ENCODE results near the gene TMEM259. TPM values are rescaled to one million over a fixed set of nuclear protein-coding genes. Genes with fewer than 3 reads are reported as not detected.

Gene TMEM259
- total RNA-seq, 1 experiment from 2014 or later: 171 TPM

DNA sequence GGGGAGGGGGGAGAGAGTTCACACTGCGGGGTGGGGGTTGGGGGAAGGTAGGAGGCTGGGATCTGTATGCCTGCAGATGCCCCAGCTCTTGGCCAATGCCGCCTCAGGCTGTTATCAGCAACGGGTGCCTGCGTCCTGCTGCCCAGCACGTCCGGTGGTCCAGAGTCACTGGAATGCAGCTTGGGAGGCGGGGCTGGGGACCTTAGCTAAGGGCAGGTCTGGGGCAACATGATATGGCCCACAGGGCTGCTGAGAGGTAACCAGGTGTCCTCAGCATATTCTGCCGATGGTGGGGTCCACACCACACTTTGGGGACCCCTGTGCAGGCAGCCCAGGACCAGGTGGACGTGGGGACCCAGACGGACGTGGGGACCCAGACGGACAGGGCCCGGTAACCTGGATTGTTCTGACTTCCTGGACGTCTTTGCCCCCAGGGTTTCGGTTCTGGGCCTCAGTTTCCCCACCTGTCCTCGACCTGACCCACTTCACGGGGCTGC lies 45.4 kb upstream of the TMEM259 start:
- no peak overlapping the region for H3T11ph ChIP-seq (ENCODE audit: low read length)
- H2BK120ac ChIP-seq (ENCODE audit: low read depth, low read length, poor library complexity, severe bottlenecking): no peak overlapping the region
- no peak overlapping the region for H3K18ac ChIP-seq (ENCODE audit: insufficient read length, low read depth, low read length)
- H3K27ac ChIP-seq (ENCODE audit: insufficient read length, low read depth, low read length): no peak overlapping the region
- H4K20me1 ChIP-seq (ENCODE audit: control insufficient read depth, insufficient read depth, insufficient read length): no peaks in the 10 kb centered on the region
- H3K79me2 ChIP-seq (ENCODE audit: insufficient read depth, low read length): no peaks in the 10 kb centered on the region
- no peak overlapping the region for H3K14ac ChIP-seq (ENCODE audit: insufficient read depth, low read length)
- Mint-ChIP-seq H3K4me3 (peak overlapping the region; percentile 39 to 73), H3K36me3 (ENCODE audit: insufficient read depth in 1 of 3, low read depth in 3 of 3) (peaks cover 0 to 2% (median 0%) of the 10 kb centered on the region in 3 experiments; a peak in 1 of 7 replicates), H3K27me3 (ENCODE audit: low read depth) (peaks cover 40% of the 10 kb centered on the region), H3K9me3 (no peaks in the 10 kb centered on the region), H3K27ac (no peak overlapping the region), H3K4me1 (peaks cover 11 to 35% of the 10 kb centered on the region in 2 experiments)
- peak; percentile 76 for DNase-seq
- no peak overlapping the region for H2BK12ac ChIP-seq (ENCODE audit: insufficient read length, low read depth, low read length)
- TF ChIP-seq, protein P1, sequence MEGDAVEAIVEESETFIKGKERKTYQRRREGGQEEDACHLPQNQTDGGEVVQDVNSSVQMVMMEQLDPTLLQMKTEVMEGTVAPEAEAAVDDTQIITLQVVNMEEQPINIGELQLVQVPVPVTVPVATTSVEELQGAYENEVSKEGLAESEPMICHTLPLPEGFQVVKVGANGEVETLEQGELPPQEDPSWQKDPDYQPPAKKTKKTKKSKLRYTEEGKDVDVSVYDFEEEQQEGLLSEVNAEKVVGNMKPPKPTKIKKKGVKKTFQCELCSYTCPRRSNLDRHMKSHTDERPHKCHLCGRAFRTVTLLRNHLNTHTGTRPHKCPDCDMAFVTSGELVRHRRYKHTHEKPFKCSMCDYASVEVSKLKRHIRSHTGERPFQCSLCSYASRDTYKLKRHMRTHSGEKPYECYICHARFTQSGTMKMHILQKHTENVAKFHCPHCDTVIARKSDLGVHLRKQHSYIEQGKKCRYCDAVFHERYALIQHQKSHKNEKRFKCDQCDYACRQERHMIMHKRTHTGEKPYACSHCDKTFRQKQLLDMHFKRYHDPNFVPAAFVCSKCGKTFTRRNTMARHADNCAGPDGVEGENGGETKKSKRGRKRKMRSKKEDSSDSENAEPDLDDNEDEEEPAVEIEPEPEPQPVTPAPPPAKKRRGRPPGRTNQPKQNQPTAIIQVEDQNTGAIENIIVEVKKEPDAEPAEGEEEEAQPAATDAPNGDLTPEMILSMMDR (conservative IDR thresholded peaks at IDR 0.05): no peak
- H3K27me3 ChIP-seq (ENCODE audit: insufficient read depth, low read length): no peaks in the 10 kb centered on the region; the same call in 1 of the 2 replicates
- H2BK20ac ChIP-seq (ENCODE audit: low read depth, low read length, poor library complexity, severe bottlenecking): no peak overlapping the region
- H4K5ac ChIP-seq (ENCODE audit: insufficient read length, low read depth, low read length): no peak overlapping the region
- H3K4ac ChIP-seq (ENCODE audit: low read depth, low read length): no peak overlapping the region
- H3K9ac ChIP-seq (ENCODE audit: extremely low read depth, insufficient read length, low read length): no peak overlapping the region
- no peak overlapping the region for H2BK15ac ChIP-seq (ENCODE audit: low read depth, low read length)
- H2AFZ ChIP-seq (ENCODE audit: low read length): no peak overlapping the region
- no peak overlapping the region for H3K56ac ChIP-seq (ENCODE audit: insufficient read length, low read depth, low read length)
- H2BK5ac ChIP-seq (ENCODE audit: insufficient read length, low read length): no peak overlapping the region
- no peak overlapping the region for H2AK5ac ChIP-seq (ENCODE audit: insufficient read length, low read length)
- H3K23ac ChIP-seq (ENCODE audit: insufficient read length, low read depth, low read length): no peak overlapping the region
- no CpG with 5 or more reads among the region's 17 CpGs for WGBS (ENCODE audit: extremely low coverage, insufficient read length, low lambda C conversion rate)
- peaks cover 22% of the 10 kb centered on the region for H3K23me2 ChIP-seq (ENCODE audit: insufficient read length, low read depth, low read length, poor library complexity, severe bottlenecking)
- no peak overlapping the region for H4K8ac ChIP-seq (replicated peaks; ENCODE audit: insufficient read length, low read depth, low read length)
- H4K91ac ChIP-seq (ENCODE audit: insufficient read length, low read depth, low read length): no peak overlapping the region
- peak overlapping the region; percentile 32 for H3K4me2 ChIP-seq (ENCODE audit: insufficient read depth, insufficient read length, low read length)
- no peaks in the 10 kb centered on the region for H3K79me1 ChIP-seq (ENCODE audit: insufficient read depth, low read depth, low read length, poor library complexity, severe bottlenecking)
- peaks cover 5% of the 10 kb centered on the region; the same call in 1 of the 2 replicates for H3K4me1 ChIP-seq (ENCODE audit: insufficient read depth, low read length)
- H3K9me3 ChIP-seq (ENCODE audit: control insufficient read depth, low read depth, low read length): no peaks in the 10 kb centered on the region

All from H9 (cell line).